Esophagus muscularis mucosa (tissue), 3 donors: ENCODE measurements around the gene LGALS4.

Experiments used
- POLR2A ChIP-seq: fragments of 450-650 bp; IDR thresholded peaks from one replicate; pipeline ENCODE4 v1.6.1; 2017; ENCODE audit warnings: antibody characterized with exemption, moderate library complexity, mild to moderate bottlenecking, low read depth
- TF ChIP-seq, protein P1 (sequence below), 3 experiments: fragments of 200-600 bp in 2 of 3; fragments of 450-650 bp in 1 of 3; sonication (generic) in 2 of 3; IDR thresholded peaks; one replicate each; pipeline ENCODE4 v1.5.1; 2017 to 2019; ENCODE audit warnings: antibody characterized with exemption in 3 of 3, mild to moderate bottlenecking in 2 of 3, moderate library complexity in 1 of 3

DNA sequence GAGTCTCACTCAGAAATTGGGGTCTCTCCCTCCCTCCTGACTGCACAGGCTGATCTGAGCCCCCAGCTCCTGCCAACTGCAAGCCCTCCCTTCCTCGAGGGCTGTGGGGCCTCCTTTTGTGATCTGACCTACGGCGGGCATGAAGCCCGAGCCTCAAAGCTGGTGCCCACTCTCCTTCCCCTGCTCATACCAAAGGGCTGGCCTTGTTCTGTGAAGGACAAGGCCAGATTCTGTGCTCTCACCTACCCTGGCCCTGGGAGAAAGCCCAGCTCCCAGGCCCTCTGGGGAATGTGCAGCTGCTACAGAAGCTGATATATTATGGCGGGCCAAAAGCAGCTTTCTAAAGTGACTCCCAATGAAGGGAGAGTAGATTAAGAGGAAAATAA is 27.8 kb upstream of the LGALS4 start:
- TF ChIP-seq, protein P1, sequence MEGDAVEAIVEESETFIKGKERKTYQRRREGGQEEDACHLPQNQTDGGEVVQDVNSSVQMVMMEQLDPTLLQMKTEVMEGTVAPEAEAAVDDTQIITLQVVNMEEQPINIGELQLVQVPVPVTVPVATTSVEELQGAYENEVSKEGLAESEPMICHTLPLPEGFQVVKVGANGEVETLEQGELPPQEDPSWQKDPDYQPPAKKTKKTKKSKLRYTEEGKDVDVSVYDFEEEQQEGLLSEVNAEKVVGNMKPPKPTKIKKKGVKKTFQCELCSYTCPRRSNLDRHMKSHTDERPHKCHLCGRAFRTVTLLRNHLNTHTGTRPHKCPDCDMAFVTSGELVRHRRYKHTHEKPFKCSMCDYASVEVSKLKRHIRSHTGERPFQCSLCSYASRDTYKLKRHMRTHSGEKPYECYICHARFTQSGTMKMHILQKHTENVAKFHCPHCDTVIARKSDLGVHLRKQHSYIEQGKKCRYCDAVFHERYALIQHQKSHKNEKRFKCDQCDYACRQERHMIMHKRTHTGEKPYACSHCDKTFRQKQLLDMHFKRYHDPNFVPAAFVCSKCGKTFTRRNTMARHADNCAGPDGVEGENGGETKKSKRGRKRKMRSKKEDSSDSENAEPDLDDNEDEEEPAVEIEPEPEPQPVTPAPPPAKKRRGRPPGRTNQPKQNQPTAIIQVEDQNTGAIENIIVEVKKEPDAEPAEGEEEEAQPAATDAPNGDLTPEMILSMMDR (IDR thresholded peaks at IDR 0.05) = no peak
- no peak for TF ChIP-seq POLR2A
